Mesenchymal stem cell (in vitro differentiated cells and primary cell): ENCODE results near the gene CD68.

Experiments
- DNase-seq: peaks from one replicate; pipeline ENCODE4 v3.0.0-alpha.2; 2013
- H2AFZ ChIP-seq: one replicate; pipeline ENCODE4 v1.6.1; 2013; ENCODE audit warnings: low read depth, mild to moderate bottlenecking, control low read depth, inconsistent platforms, low read length, moderate library complexity
- H2AK5ac ChIP-seq: 2 replicates; pipeline ENCODE4 v1.6.1; 2013; ENCODE audit warnings: low read length, moderate library complexity, mild to moderate bottlenecking, inconsistent platforms; ENCODE audit not compliant: severe bottlenecking
- H2BK120ac ChIP-seq: one replicate; pipeline ENCODE4 v1.6.1; 2013; ENCODE audit warnings: low read depth, mild to moderate bottlenecking, inconsistent platforms, low read length, moderate library complexity
- H2BK12ac ChIP-seq, 2 experiments: one replicate each; pipeline ENCODE4 v1.6.1; 2013; ENCODE audit warnings: inconsistent platforms in 2 of 2, low read length in 2 of 2, mild to moderate bottlenecking in 2 of 2, moderate library complexity in 2 of 2, control low read depth in 1 of 2
- H2BK15ac ChIP-seq: one replicate; pipeline ENCODE4 v1.6.1; 2013; ENCODE audit warnings: mild to moderate bottlenecking, low read depth, inconsistent platforms; ENCODE audit not compliant: poor library complexity, severe bottlenecking
- H2BK5ac ChIP-seq: 2 replicates; pipeline ENCODE4 v1.6.1; 2013; ENCODE audit warnings: low read depth, mild to moderate bottlenecking, low read length, control low read depth, inconsistent platforms; ENCODE audit not compliant: poor library complexity, severe bottlenecking
- H3K14ac ChIP-seq, 2 experiments: one replicate each; pipeline ENCODE4 v1.6.1; 2013; ENCODE audit warnings: inconsistent platforms in 2 of 2, low read length in 2 of 2, control low read depth in 1 of 2, mild to moderate bottlenecking in 1 of 2, moderate library complexity in 1 of 2
- H3K18ac ChIP-seq, 2 experiments: one replicate each; pipeline ENCODE4 v1.6.1; 2013; ENCODE audit warnings: inconsistent platforms in 2 of 2, low read length in 2 of 2, control low read depth in 1 of 2, low read depth in 1 of 2, mild to moderate bottlenecking in 1 of 2
- H3K23ac ChIP-seq, 2 experiments: one replicate each; pipeline ENCODE4 v1.6.1; 2013; ENCODE audit warnings: inconsistent platforms in 2 of 2, low read length in 2 of 2, mild to moderate bottlenecking in 2 of 2, moderate library complexity in 2 of 2, control low read depth in 1 of 2
- H3K27ac ChIP-seq: 2 replicates; pipeline ENCODE4 v1.5.1; 2013; ENCODE audit warnings: mild to moderate bottlenecking, moderate library complexity, low read length, control low read depth, inconsistent platforms; ENCODE audit not compliant: poor library complexity, severe bottlenecking
- H3K27me3 ChIP-seq, 2 experiments: 2 replicates each; pipeline versions ENCODE4 v1.6.1 to v1.7.0; 2013; ENCODE audit warnings: low read length in 2 of 2, mild to moderate bottlenecking in 2 of 2, moderate library complexity in 2 of 2, control low read depth in 1 of 2, inconsistent platforms in 1 of 2; ENCODE audit not compliant: control insufficient read depth in 1 of 2, insufficient read depth in 1 of 2
- H3K36me3 ChIP-seq, 2 experiments: 2 replicates each; pipeline versions ENCODE4 v1.6.1 to v1.7.0; 2013; ENCODE audit warnings: low read length in 2 of 2, control low read depth in 1 of 2, inconsistent platforms in 1 of 2, low read depth in 1 of 2, mild to moderate bottlenecking in 1 of 2; ENCODE audit not compliant: insufficient read depth in 2 of 2, control insufficient read depth in 1 of 2
- H3K4ac ChIP-seq, 2 experiments: one replicate each; pipeline ENCODE4 v1.6.1; 2013; ENCODE audit warnings: inconsistent platforms in 2 of 2, low read length in 2 of 2, mild to moderate bottlenecking in 2 of 2, moderate library complexity in 2 of 2, control low read depth in 1 of 2, low read depth in 1 of 2
- H3K4me1 ChIP-seq: 2 replicates; pipeline ENCODE4 v1.6.1; 2013; ENCODE audit warnings: low read depth, low read length, control low read depth; ENCODE audit not compliant: control insufficient read depth, insufficient read depth
- H3K4me2 ChIP-seq: 2 replicates; pipeline ENCODE4 v1.6.1; 2013; ENCODE audit warnings: low read length, mild to moderate bottlenecking, inconsistent platforms; ENCODE audit not compliant: poor library complexity, severe bottlenecking
- H3K4me3 ChIP-seq, 2 experiments: 2 replicates each; pipeline versions ENCODE4 v1.5.1 to v1.7.0; 2013; ENCODE audit warnings: low read length in 2 of 2, mild to moderate bottlenecking in 2 of 2, control low read depth in 1 of 2, low read depth in 1 of 2; ENCODE audit not compliant: insufficient read depth in 1 of 2
- H3K79me1 ChIP-seq: replicated peaks from 2 replicates; pipeline ENCODE4 v1.6.1; 2013; ENCODE audit warnings: mild to moderate bottlenecking, control low read depth, low read length, inconsistent platforms; ENCODE audit not compliant: poor library complexity, severe bottlenecking
- H3K9ac ChIP-seq: 2 replicates; pipeline ENCODE4 v1.7.0; 2013; ENCODE audit warnings: mild to moderate bottlenecking, low read length, moderate library complexity
- H3K9me3 ChIP-seq: 2 replicates; pipeline ENCODE4 v1.7.0; 2013; ENCODE audit warnings: mild to moderate bottlenecking, low read length; ENCODE audit not compliant: control insufficient read depth
- H4K8ac ChIP-seq: one replicate; pipeline ENCODE4 v1.6.1; 2013; ENCODE audit warnings: inconsistent platforms, mild to moderate bottlenecking, low read length, moderate library complexity
- H4K91ac ChIP-seq: one replicate; pipeline ENCODE4 v1.6.1; 2013; ENCODE audit warnings: mild to moderate bottlenecking, low read length, inconsistent platforms
- WGBS: methylation state at CpG from one replicate; pipeline ENCODE4 v1.1.7; 2013; ENCODE audit warnings: mixed read lengths; 5-methylcytosine and 5-hydroxymethylcytosine counted together

The CD68 gene

GRCh38 chr17:7553356-7553755 lies 26.1 kb upstream of the CD68 start:
- no peak for DNase-seq
- 100% methylated on average over 1 of the region's 1 CpG for WGBS

GRCh38 chr17:7555320-7555948 lies 24.0 kb upstream of the CD68 start:
- no peak overlapping the region for H3K23ac ChIP-seq
- H3K4me1 ChIP-seq, result peaks cover 14% of the 10 kb centered on the region
- H2BK12ac ChIP-seq, result no peak overlapping the region
- no peak overlapping the region for H3K9ac ChIP-seq
- no peak overlapping the region for H3K4ac ChIP-seq
- H2AFZ ChIP-seq, result no peak overlapping the region
- H3K18ac ChIP-seq, result no peak overlapping the region
- H3K9me3 ChIP-seq, result no peaks in the 10 kb centered on the region
- H3K36me3 ChIP-seq, result peaks cover 5 to 6% of the 10 kb centered on the region in 2 experiments
- no peak overlapping the region for H3K27ac ChIP-seq
- H3K27me3 ChIP-seq, result no peaks in the 10 kb centered on the region
- no peak overlapping the region for H4K91ac ChIP-seq
- H2AK5ac ChIP-seq, result no peak overlapping the region
- no peak overlapping the region for H2BK120ac ChIP-seq
- H3K14ac ChIP-seq, result no peak overlapping the region
- no peak for DNase-seq
- no peak overlapping the region for H3K4me2 ChIP-seq
- no peak overlapping the region for H3K4me3 ChIP-seq
- no peak overlapping the region for H2BK15ac ChIP-seq
- H4K8ac ChIP-seq, result no peak overlapping the region
- no peaks in the 10 kb centered on the region for H3K79me1 ChIP-seq
- no peak overlapping the region for H2BK5ac ChIP-seq
- WGBS, result 52% methylated on average over 10 of the region's 10 CpGs

More at GRCh38 chr17:7553356-7553755, 26.1 kb upstream of the CD68 start:
- Histone ChIP-seq H2AK5ac (no peak overlapping the region), H3K79me1 (peaks cover 3% of the 10 kb centered on the region), H2BK15ac (no peak overlapping the region), H2AFZ (no peak overlapping the region), H3K4ac (no peak overlapping the region), H3K23ac (no peak overlapping the region), H3K36me3 (peaks cover 5 to 6% of the 10 kb centered on the region in 2 experiments), H3K27me3 (no peaks in the 10 kb centered on the region), H3K4me2 (no peak overlapping the region), H2BK12ac (no peak overlapping the region), H3K18ac (no peak overlapping the region), H4K91ac (no peak overlapping the region), H4K8ac (no peak overlapping the region), H3K4me1 (peaks cover 23% of the 10 kb centered on the region), H3K14ac (no peak overlapping the region), H3K27ac (no peak overlapping the region), H3K9ac (no peak overlapping the region), H2BK5ac (no peak overlapping the region), H3K9me3 (no peaks in the 10 kb centered on the region), H3K4me3 (no peak overlapping the region), H2BK120ac (no peak overlapping the region)

- Histone ChIP-seq H4K91ac (no peak overlapping the region), H3K4me3 (no peak overlapping the region), H3K4me2 (no peak overlapping the region), H3K27ac (no peak overlapping the region), H3K14ac (no peak overlapping the region), H2BK15ac (no peak overlapping the region), H2BK5ac (no peak overlapping the region), H3K23ac (no peak overlapping the region), H3K9ac (no peak overlapping the region), H3K9me3 (no peaks in the 10 kb centered on the region), H2BK120ac (no peak overlapping the region), H4K8ac (no peak overlapping the region), H3K4me1 (peaks cover 14% of the 10 kb centered on the region), H2AK5ac (no peak overlapping the region), H3K27me3 (no peaks in the 10 kb centered on the region), H3K18ac (no peak overlapping the region), H3K79me1 (no peaks in the 10 kb centered on the region), H2AFZ (no peak overlapping the region), H2BK12ac (no peak overlapping the region), H3K36me3 (peaks cover 5 to 6% of the 10 kb centered on the region in 2 experiments), H3K4ac (no peak overlapping the region)
- 91% methylated on average over 12 of the region's 12 CpGs for WGBS
- no peak for DNase-seq
Measured at GRCh38 chr17:7556627-7557026, 22.8 kb upstream of the CD68 start.

GRCh38 chr17:7557147-7557764 lies 22.2 kb upstream of the CD68 start:
- 78% methylated on average over 18 of the region's 19 CpGs for WGBS

More at GRCh38 chr17:7557147-7557764, 22.2 kb upstream of the CD68 start:
- Histone ChIP-seq H2BK5ac (no peak overlapping the region), H3K18ac (no peak overlapping the region), H3K36me3 (peaks cover 5 to 6% of the 10 kb centered on the region in 2 experiments), H3K14ac (no peak overlapping the region), H2BK120ac (no peak overlapping the region), H3K9ac (peak overlapping the region; percentile 85), H2BK12ac (no peak overlapping the region), H3K79me1 (no peaks in the 10 kb centered on the region), H3K4me2 (no peak overlapping the region), H2AFZ (no peak overlapping the region), H4K91ac (no peak overlapping the region), H4K8ac (peak overlapping the region; percentile 57), H3K4ac (no peak overlapping the region), H3K27me3 (no peaks in the 10 kb centered on the region), H2BK15ac (no peak overlapping the region), H3K23ac (no peak overlapping the region), H3K4me1 (peaks cover 14% of the 10 kb centered on the region), H2AK5ac (peak overlapping the region; percentile 64), H3K4me3 (no peak overlapping the region), H3K9me3 (no peaks in the 10 kb centered on the region), H3K27ac (no peak overlapping the region)
- no peak for DNase-seq
